ENCODE measurements around the gene RAB3GAP1. TPM values are rescaled to one million over a fixed set of nuclear protein-coding genes. Genes with fewer than 3 reads are reported as not detected.
A peak's percentile ranks its signal among the peaks of the same experiment; 100 is the strongest.

The RAB3GAP1 gene
- total RNA-seq, 1 donor from 2014 or later: 34.3 TPM

- no peak for DNase-seq (ENCODE audit: low read depth in 2 of 2)
These were observed 110.3 kb downstream of the RAB3GAP1 start for GRCh38 chr2:135162377-135162776.

- DNase-seq (ENCODE audit: low read depth in 2 of 2): peak in 1 of 2 donors; percentile 5
These were observed 110.7 kb downstream of the RAB3GAP1 start for GRCh38 chr2:135162786-135163185.

GRCh38 chr2:135163306-135163705, 111.2 kb downstream of the RAB3GAP1 start:
- DNase-seq (ENCODE audit: low read depth in 2 of 2): no peak

GRCh38 chr2:135163901-135164300, 111.8 kb downstream of the RAB3GAP1 start:
- DNase-seq (ENCODE audit: low read depth in 2 of 2): no peak

GRCh38 chr2:135164431-135164830, 112.3 kb downstream of the RAB3GAP1 start:
- peak in 1 of 2 donors; percentile 70 for DNase-seq (ENCODE audit: low read depth in 2 of 2)

- DNase-seq (ENCODE audit: low read depth in 2 of 2): no peak
These were observed 115.2 kb downstream of the RAB3GAP1 start for GRCh38 chr2:135167273-135167672.

- no peak for DNase-seq (ENCODE audit: low read depth in 2 of 2)
These were observed 116.2 kb downstream of the RAB3GAP1 start for GRCh38 chr2:135168204-135168856.

GRCh38 chr2:135169900-135170753, 118.0 kb downstream of the RAB3GAP1 start:
- no peak for DNase-seq (ENCODE audit: low read depth in 2 of 2)

- no peak for DNase-seq (ENCODE audit: low read depth in 2 of 2)
These were observed 122.1 kb downstream of the RAB3GAP1 start for GRCh38 chr2:135174049-135174809.

- DNase-seq (ENCODE audit: low read depth in 2 of 2): no peak
These were observed 122.7 kb downstream of the RAB3GAP1 start for GRCh38 chr2:135174810-135175093.

- DNase-seq (ENCODE audit: low read depth in 2 of 2): no peak
These were observed 123.1 kb downstream of the RAB3GAP1 start for GRCh38 chr2:135175177-135175576.

GRCh38 chr2:135179689-135180088, 127.6 kb downstream of the RAB3GAP1 start:
- no peak for DNase-seq (ENCODE audit: low read depth in 2 of 2)

- no peak for DNase-seq (ENCODE audit: low read depth in 2 of 2)
These were observed 130.1 kb downstream of the RAB3GAP1 start for GRCh38 chr2:135182190-135182589.

- DNase-seq (ENCODE audit: low read depth in 2 of 2): no peak
These were observed 130.5 kb downstream of the RAB3GAP1 start for GRCh38 chr2:135182601-135183000.

- no peak for DNase-seq (ENCODE audit: low read depth in 2 of 2)
These were observed 131.7 kb downstream of the RAB3GAP1 start for GRCh38 chr2:135183822-135184221.

- no peak for DNase-seq (ENCODE audit: low read depth in 2 of 2)
These were observed 134.0 kb downstream of the RAB3GAP1 start for GRCh38 chr2:135186054-135186453.

- DNase-seq (ENCODE audit: low read depth in 2 of 2): no peak
These were observed 135.2 kb downstream of the RAB3GAP1 start for GRCh38 chr2:135187270-135187669.

- no peak for DNase-seq (ENCODE audit: low read depth in 2 of 2)
These were observed 137.1 kb downstream of the RAB3GAP1 start for GRCh38 chr2:135189148-135189547.

- no peak for DNase-seq (ENCODE audit: low read depth in 2 of 2)
These were observed 138.7 kb downstream of the RAB3GAP1 start for GRCh38 chr2:135190799-135191198.

- no peak for DNase-seq (ENCODE audit: low read depth in 2 of 2)
These were observed 146.4 kb downstream of the RAB3GAP1 start for GRCh38 chr2:135198481-135198880.

- no peak for DNase-seq (ENCODE audit: low read depth in 2 of 2)
These were observed 150.7 kb downstream of the RAB3GAP1 start for GRCh38 chr2:135202751-135203150.

- no peak for DNase-seq (ENCODE audit: low read depth in 2 of 2)
These were observed 151.9 kb downstream of the RAB3GAP1 start for GRCh38 chr2:135203944-135204343.

Data from lung microvascular endothelial cell (primary cell).